ENCODE results near the gene PDE4D.
"Not testable (repeated sequence)": the region's sequence is repeated elsewhere in the genome, so short reads cannot be mapped to it uniquely, and the experiment has no call there.

The PDE4D gene

GRCh38 chr5:59693492-59694309, 199.8 kb downstream of the PDE4D start:
- DNase-seq: no peak

DNA sequence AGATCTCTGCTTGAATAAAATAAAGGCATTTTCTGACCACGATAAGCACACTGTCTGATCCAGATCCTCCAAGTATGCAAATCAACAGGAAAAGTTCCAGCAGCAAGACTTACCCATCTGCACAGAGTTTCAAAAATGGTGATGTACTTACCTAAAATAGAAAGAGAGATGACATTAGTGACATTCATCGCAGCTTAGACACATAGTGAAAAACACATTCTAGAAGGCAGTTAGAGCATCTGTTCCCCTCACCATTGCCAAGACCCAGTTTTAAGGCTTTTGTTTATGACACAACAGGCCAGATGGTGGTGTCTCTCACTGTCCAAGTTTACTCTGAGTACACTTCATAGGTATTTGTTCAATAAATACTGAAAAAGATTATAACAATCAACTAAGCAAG, 207.7 kb downstream of the PDE4D start:
- DNase-seq: no peak

DNA sequence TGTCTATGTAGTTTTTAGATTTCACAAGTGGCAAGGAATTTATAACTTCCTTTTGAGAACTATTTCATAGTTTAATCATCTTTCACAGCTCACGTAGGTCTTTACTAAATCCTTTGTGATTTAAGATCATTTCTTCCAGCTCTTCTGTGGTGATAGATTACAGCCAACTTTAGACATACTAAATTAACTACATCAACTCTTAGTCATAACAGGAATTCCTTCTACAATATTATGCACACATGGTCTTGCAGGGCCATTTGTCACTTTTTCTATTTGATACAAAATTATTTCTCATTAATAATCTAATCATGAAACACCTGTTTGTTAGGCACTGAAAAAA, 208.4 kb downstream of the PDE4D start:
- DNase-seq: no peak

- DNase-seq: no peak
Measured at GRCh38 chr5:59684388-59685190, 208.9 kb downstream of the PDE4D start.

GRCh38 chr5:59683311-59683710, 210.2 kb downstream of the PDE4D start:
- no peak for DNase-seq

- DNase-seq: no peak
Measured at GRCh38 chr5:59682542-59682941, 211.0 kb downstream of the PDE4D start.

- no peak for DNase-seq
Measured at GRCh38 chr5:59678943-59679342, 214.6 kb downstream of the PDE4D start.

GRCh38 chr5:59674763-59675162, 218.8 kb downstream of the PDE4D start:
- DNase-seq: no peak

- no peak for DNase-seq
Measured at GRCh38 chr5:59673438-59674058, 220.0 kb downstream of the PDE4D start.

DNA sequence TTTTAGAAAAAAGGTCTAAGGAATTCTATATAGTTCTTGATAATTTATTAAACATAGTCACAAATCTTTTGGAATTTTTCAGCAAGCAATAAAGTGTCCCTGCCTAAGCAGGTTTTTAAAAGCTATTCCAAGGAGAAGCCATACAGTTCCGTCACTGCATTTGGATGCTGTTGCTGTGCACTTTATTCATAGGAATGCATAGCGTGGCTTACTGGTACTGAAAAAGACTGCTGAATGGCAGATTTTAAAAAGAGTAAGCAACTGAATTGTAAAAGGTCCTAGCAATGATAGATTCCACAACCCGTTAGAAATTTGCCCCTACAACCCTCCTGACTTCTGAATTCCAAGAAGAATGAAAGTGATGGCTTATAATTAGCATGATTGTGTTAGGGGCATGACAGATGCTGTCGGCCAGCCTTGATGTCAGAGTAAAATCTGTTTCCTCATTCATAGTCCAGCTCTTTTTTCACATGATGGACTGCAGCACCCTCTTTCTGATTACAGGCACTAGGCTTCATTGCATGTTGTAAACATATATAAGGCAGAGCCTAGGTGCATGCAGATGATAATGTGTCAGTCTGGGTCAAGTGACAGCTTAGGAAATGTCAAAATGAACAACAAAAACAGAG, 227.0 kb downstream of the PDE4D start:
- no peak for DNase-seq

DNA sequence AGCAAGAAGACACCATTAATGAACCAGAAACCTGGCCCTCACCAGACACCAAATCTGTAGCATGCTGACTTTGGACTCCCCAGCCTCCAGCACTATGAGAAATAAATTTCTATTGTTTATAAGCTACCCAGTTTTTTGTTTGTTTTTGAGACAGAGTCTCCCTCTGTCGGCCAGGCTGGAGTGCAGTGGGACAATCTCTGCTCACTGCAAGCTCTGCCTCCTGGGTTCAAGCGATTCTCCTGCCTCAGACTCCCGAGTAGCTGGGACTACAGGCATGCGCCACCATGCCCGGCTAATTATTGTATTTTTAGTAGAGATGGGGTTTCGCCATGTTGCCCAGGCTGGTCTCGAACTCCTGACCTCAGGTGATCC, 227.7 kb downstream of the PDE4D start:
- DNase-seq: not testable (repeated sequence)

GRCh38 chr5:59665086-59665831, 228.3 kb downstream of the PDE4D start:
- DNase-seq: no peak

- DNase-seq: no peak
Measured at GRCh38 chr5:59661954-59662615, 231.4 kb downstream of the PDE4D start.

- DNase-seq: no peak
Measured at GRCh38 chr5:59661311-59661710, 232.2 kb downstream of the PDE4D start.

DNA sequence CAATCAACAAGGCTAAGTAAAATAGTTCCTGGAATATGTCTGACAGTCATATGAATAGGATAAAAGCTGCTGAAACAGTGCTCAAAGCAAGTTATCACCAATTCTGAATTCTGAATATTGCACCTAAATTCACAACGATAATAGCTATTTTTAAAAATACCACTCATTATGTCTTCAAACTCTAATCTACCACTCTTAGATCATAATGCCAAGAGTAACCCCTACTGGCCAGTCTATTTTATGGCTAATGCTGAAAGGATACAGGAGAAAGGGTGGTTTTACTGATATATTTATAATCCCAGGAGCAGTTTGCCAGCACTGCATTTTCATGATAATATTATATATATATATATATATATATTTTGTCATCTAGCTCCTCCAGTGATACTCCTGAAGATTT, 232.8 kb downstream of the PDE4D start:
- DNase-seq: no peak

- DNase-seq: no peak
Measured at GRCh38 chr5:59656351-59657254, 236.9 kb downstream of the PDE4D start.

DNA sequence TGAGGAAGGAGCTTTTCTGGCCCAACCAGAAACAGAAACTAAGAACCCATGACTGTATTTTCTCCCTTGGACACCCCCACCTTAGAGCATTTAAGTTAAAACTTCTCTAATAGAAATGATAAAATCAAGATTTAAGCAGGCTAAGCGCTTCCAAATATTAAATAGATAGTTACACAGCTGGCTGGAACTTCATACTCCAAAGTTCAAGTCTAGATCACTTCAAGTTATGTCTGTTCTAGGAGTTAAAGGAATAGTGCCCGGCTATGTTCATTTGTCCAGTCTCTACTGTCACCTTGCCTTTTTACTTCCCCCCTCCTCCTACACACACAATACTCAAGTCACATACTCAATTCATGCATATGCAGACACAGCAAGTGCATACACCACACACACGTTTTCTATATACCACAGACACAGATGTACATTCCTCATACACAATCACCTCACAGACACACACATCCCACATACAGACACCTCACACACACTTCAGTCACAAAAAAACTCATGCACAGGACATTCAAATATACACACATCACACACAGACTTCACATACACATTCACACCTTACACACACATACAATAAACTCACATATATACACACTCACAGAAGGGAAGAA, 237.7 kb downstream of the PDE4D start:
- no peak for DNase-seq

DNA sequence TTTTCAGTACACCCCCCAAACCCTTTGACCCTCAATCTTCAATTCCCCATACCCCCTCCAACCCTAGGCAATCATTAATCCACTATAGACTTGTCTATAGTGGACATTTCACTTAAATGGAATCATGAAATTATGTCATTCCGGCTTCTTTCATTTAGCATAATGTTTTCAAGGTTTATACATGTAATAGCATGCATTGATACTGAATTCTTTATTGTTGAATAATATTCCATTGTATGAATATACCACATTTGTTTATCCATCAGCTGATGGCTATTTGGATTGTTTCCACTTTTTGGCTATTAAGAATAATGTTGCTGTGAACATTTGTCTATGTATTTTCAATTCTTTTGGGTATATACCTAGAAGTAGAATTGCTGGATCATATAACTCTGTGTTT, 238.8 kb downstream of the PDE4D start:
- no peak for DNase-seq

DNA sequence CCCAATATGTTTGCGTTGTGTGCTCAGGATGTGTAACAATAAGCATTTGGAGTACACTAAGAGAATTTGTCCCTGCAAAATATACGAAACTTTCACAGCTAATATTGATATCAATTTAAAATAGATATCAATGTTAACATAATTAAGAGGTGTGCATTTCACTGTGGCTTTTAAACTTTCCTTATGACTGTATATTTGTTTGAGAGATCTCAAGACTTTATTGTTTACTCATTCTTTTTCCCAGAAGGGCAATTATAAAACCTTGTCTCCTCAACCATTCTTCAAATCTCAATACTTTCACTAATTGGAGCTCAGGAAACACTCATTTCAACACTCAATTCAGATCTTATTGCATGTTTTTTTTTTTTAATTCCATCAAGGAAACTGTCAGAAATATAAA, 241.1 kb downstream of the PDE4D start:
- DNase-seq: no peak

All from bone marrow (tissue), 2 donors.